ENCODE results near the gene FARP1.

The FARP1 gene

GRCh38 chr13:98492335-98493041 lies 349.6 kb downstream of the FARP1 start:
- no peak for DNase-seq

GRCh38 chr13:98493042-98493712 lies 350.3 kb downstream of the FARP1 start:
- no peak for DNase-seq

DNA sequence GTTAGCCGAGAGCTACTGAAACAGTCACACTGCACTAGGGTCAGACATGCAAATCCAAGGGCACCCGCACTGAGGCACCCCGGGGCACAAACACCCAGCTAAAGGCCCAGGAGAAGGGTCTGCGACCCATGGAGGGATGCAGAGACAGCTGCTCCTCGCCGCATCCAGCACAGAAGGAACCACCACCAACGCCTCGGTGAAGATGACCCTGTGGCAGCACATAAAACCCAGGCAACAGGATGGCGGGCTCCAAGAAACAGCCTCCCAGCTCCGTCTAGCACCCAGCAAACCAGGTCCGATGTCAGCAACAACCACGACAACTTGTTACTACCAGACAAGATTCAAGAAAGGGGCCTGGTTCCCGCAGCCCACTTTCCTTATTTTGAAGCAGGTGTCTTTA lies 351.9 kb downstream of the FARP1 start:
- no peak for DNase-seq

GRCh38 chr13:98495627-98496478 lies 353.0 kb downstream of the FARP1 start:
- DNase-seq = no peak

DNA sequence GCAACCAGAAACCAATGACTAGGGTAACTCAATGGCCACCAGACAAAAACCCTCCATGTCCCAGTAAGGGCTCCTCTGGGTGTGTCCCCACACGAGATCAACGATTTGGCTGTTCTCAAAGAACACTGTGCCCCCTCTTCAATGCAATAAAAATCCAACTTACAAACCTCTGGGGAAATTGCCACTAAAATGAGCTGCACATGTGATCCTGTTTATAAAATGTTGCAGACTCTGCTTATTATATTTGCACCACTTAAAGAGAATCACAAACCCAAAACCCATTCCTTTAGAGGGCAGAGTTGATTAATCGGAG lies 353.5 kb downstream of the FARP1 start:
- no peak for DNase-seq

DNA sequence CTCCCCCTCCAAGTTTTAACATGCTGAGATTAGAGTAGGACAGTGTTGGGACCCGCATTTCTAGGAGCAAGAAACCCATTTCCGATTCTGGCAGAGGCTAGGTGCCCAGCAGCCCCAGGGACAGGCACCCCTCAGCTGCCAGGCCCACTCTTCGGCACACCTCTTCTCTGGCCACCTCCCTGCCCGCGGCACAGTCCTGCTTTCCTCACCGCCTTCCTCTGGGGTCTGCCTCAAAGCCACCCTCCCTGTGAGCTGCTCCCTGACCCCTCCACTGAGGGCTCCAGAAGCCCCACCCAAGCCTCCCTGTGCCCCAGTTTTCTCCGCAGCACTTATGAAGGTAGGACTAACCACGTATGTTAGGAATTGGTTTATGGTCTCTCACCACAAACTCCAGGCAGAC lies 354.1 kb downstream of the FARP1 start:
- no peak for DNase-seq

GRCh38 chr13:98500963-98501421 lies 358.1 kb downstream of the FARP1 start:
- DNase-seq = no peak

DNA sequence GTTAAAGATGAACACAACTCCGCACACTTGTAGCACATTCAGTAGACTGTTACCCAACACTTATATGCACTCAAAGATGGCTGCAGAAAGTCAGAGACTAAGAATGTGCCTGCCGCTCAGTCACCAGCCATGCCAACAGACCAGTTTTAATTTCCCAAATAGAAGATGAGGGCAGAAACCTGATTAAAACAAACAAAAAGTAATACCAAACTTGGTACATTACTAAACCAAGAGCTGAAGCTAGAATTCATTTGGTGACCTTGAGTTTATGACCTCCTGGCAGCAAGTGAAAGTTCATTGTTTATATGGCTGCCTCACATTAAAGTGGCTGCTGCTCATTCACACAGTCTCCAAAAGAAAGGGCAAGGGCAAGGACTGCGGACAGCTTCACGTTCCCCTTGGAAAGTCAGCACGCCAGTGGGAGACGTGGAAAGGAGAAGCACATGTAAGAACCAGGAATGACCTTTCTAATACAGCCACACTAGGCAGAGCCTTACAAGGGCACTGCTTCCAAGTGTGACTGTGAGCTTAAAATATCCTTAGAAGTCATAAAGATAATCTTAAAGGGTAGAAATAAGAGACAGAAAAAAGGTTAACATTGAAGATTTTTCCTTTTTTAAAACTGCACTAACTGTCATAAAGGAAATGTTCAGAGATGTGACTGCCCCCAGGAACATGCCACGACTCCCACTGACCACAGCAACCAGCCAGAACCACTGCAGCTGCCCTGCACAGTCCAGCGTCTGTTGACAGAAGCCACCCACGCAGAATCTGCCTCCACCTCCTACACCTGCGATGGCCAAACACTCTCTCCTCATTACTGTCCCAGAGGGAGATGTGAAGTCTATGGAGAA lies 360.5 kb downstream of the FARP1 start:
- no peak for DNase-seq

GRCh38 chr13:98504029-98504351 lies 361.1 kb downstream of the FARP1 start:
- DNase-seq = no peak

DNA sequence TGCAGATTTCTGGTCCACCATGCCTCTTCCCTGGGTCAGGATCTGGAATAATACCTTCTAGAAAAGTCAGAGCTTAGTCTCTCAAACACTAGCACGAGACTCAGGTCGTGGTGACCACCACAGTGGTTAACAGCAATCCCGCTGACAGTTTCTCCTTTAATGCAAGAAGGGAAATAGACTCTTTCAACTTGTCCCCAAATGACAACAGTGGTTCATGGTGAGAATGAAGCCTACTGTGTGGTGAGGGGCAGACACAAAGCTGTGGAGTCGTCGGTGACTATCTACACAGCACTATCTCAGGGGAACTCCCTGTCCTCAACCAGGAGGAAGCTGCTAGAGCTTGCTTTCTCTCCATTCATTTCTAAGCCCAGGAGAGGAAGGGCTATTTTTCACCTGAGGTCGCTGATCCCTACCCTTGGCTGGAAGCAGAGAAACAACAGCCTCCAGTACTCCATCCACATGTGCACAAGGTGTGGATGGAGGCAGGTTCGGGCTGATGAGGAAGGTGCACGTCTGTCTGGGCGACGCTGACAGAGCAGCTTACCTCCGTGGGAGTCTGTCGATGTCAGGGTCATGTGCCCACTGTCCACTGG lies 361.6 kb downstream of the FARP1 start:
- DNase-seq = no peak

Data from activated naive CD4-positive, alpha-beta T cell treated with anti-CD3 and anti-CD28 coated beads, Interleukin-2, amount 50 U/mL, for 16 hours (primary cell).